ENCODE data around the gene HSFX3.
"Not testable (repeated sequence)": the region's sequence is repeated elsewhere in the genome, so short reads cannot be mapped to it uniquely, and the experiment has no call there.

Gene HSFX3

GRCh38 chrX:149504915-149505651 lies 44.6 kb downstream of the HSFX3 start, which contains the start of gene IDS:
IDS (minus strand) TSS chrX:149505306; CDS start chrX:149505137, 169 bp downstream.
- DNase-seq (ENCODE audit: extremely low read depth, insufficient read length) = peak; percentile 89
- H3K36me3 ChIP-seq (ENCODE audit: control insufficient read depth, insufficient read depth, low read length) = peaks cover 3% of the 10 kb centered on the region
- no peaks in the 10 kb centered on the region for H3K27me3 ChIP-seq (replicated peaks; ENCODE audit: control insufficient read depth, insufficient read depth, low read length)
- peak within 1 kb of the TSS; percentile 70 for H3K4me3 ChIP-seq (replicated peaks; ENCODE audit: low read depth, low read length)
- no peak for TF ChIP-seq CTCF (IDR thresholded peaks at IDR 0.05; ENCODE audit: insufficient read depth, low read length, poor library complexity, severe bottlenecking)

GRCh38 chrX:149504226-149504914 lies 45.4 kb downstream of the HSFX3 start:
- Histone ChIP-seq H3K36me3 (ENCODE audit: control insufficient read depth, insufficient read depth, low read length) (peaks cover 3% of the 10 kb centered on the region), H3K27me3 (replicated peaks; ENCODE audit: control insufficient read depth, insufficient read depth, low read length) (no peaks in the 10 kb centered on the region), H3K4me3 (replicated peaks; ENCODE audit: low read depth, low read length) (peak overlapping the region; percentile 70)
- DNase-seq (ENCODE audit: extremely low read depth, insufficient read length) = peak; percentile 62
- TF ChIP-seq CTCF (IDR thresholded peaks at IDR 0.05; ENCODE audit: insufficient read depth, low read length, poor library complexity, severe bottlenecking) = peak; percentile 62

GRCh38 chrX:149503446-149503845 lies 46.3 kb downstream of the HSFX3 start:
- DNase-seq (ENCODE audit: extremely low read depth, insufficient read length) = peak; percentile 40
- H3K4me3 ChIP-seq (replicated peaks; ENCODE audit: low read depth, low read length) = 0 out of 2 replicates have a peak overlapping the region, but pooled peaks have one; percentile 5
- H3K36me3 ChIP-seq (ENCODE audit: control insufficient read depth, insufficient read depth, low read length); H3K27me3 ChIP-seq (replicated peaks; ENCODE audit: control insufficient read depth, insufficient read depth, low read length): not testable (repeated sequence)

- not testable (repeated sequence) for H3K27me3 ChIP-seq (replicated peaks; ENCODE audit: control insufficient read depth, insufficient read depth, low read length); H3K36me3 ChIP-seq (ENCODE audit: control insufficient read depth, insufficient read depth, low read length); H3K4me3 ChIP-seq (replicated peaks; ENCODE audit: low read depth, low read length); DNase-seq (ENCODE audit: extremely low read depth, insufficient read length)
These were observed 46.8 kb downstream of the HSFX3 start for GRCh38 chrX:149502923-149503322.

GRCh38 chrX:149499766-149500165 lies 50.0 kb downstream of the HSFX3 start:
- peaks cover 14% of the 10 kb centered on the region for H3K36me3 ChIP-seq (ENCODE audit: control insufficient read depth, insufficient read depth, low read length)

GRCh38 chrX:149498767-149499166 lies 51.0 kb downstream of the HSFX3 start:
- H3K4me3 ChIP-seq (replicated peaks; ENCODE audit: low read depth, low read length) = no peak overlapping the region
- no peak for DNase-seq (ENCODE audit: extremely low read depth, insufficient read length)
- H3K36me3 ChIP-seq (ENCODE audit: control insufficient read depth, insufficient read depth, low read length) = peaks cover 20% of the 10 kb centered on the region
- no peaks in the 10 kb centered on the region for H3K27me3 ChIP-seq (replicated peaks; ENCODE audit: control insufficient read depth, insufficient read depth, low read length)
- TF ChIP-seq CTCF (IDR thresholded peaks at IDR 0.05; ENCODE audit: insufficient read depth, low read length, poor library complexity, severe bottlenecking) = no peak

More at GRCh38 chrX:149499766-149500165, 50.0 kb downstream of the HSFX3 start:
- Histone ChIP-seq H3K27me3 (replicated peaks; ENCODE audit: control insufficient read depth, insufficient read depth, low read length) (no peaks in the 10 kb centered on the region), H3K4me3 (replicated peaks; ENCODE audit: low read depth, low read length) (no peak overlapping the region)
- no peak for DNase-seq (ENCODE audit: extremely low read depth, insufficient read length)
- no peak for TF ChIP-seq CTCF (IDR thresholded peaks at IDR 0.05; ENCODE audit: insufficient read depth, low read length, poor library complexity, severe bottlenecking)
